Heart right ventricle (tissue), 16 donors: ENCODE data around the gene AGBL1. TPM values are rescaled to one million over a fixed set of nuclear protein-coding genes. Genes with fewer than 3 reads are reported as not detected.

Experiments
- ATAC-seq, 8 donors: fragments of 200-7000 bp; cut with Tn5 transposase; one replicate each; pipeline ENCODE4 v1.9.1; 2020; ENCODE audit warnings: mild to moderate bottlenecking in 8 of 8, moderate library complexity in 8 of 8, moderate number of reproducible peaks in 1 of 8
- DNase-seq, 2 donors: peaks; one replicate each; pipeline ENCODE4 v3.0.0-alpha.2; 2020
- H3K27ac ChIP-seq, 10 donors: fragments of 200-600 bp; sonication (generic) in 2 of 10; one replicate each; pipeline versions ENCODE4 v1.5.0 to v1.8.0; 2020 to 2022; ENCODE audit warnings: mild to moderate bottlenecking in 3 of 10
- H3K27me3 ChIP-seq, 7 donors: fragments of 200-600 bp; one replicate each; pipeline ENCODE4 v1.8.0; 2021 to 2022; ENCODE audit warnings: mild to moderate bottlenecking in 2 of 7
- H3K36me3 ChIP-seq, 9 donors: fragments of 200-600 bp; sonication (generic) in 1 of 9; one replicate each; pipeline versions ENCODE4 v1.5.0 to v1.8.0; 2020 to 2022; ENCODE audit warnings: mild to moderate bottlenecking in 2 of 9
- H3K4me1 ChIP-seq, 9 donors: fragments of 200-600 bp; sonication (generic) in 1 of 9; one replicate each; pipeline versions ENCODE4 v1.5.0 to v1.8.0; 2020 to 2022; ENCODE audit warnings: mild to moderate bottlenecking in 4 of 9
- H3K4me3 ChIP-seq, 10 donors: fragments of 200-600 bp; sonication (generic) in 2 of 10; one replicate each; pipeline versions ENCODE4 v1.5.0 to v1.8.0; 2020 to 2022; ENCODE audit warnings: mild to moderate bottlenecking in 7 of 10, moderate library complexity in 2 of 10
- H3K9me3 ChIP-seq, 11 donors: fragments of 200-600 bp in 10 of 11; sonication (generic) in 2 of 11; one replicate each; pipeline versions ENCODE4 v1.5.0 to v1.8.0; 2013 to 2022; ENCODE audit warnings: mild to moderate bottlenecking in 2 of 11, control low read depth in 1 of 11, moderate library complexity in 1 of 11
- CTCF ChIP-seq, 9 donors: fragments of 200-600 bp; sonication (generic) in 2 of 9; IDR thresholded peaks; one replicate each; pipeline versions ENCODE4 v1.5.0 to v1.8.0; 2021 to 2022; ENCODE audit warnings: antibody characterized with exemption in 9 of 9, mild to moderate bottlenecking in 5 of 9, moderate library complexity in 1 of 9
- WGBS, 2 donors: extraction: QIAGEN DNeasy Blood & Tissue Kit; methylation state at CpG; one replicate each; pipeline ENCODE4 v1.1.7; 2013; ENCODE audit warnings: inconsistent platforms in 1 of 2; 5-methylcytosine and 5-hydroxymethylcytosine counted together
- intact Hi-C, 10 donors: fragments of 100-400 bp; cut with DNase I; formaldehyde crosslinking; loops; one replicate each; pipeline versions ENCODE4 v1.11.1 to v1.14.2; 2022
- polyA plus RNA-seq, 2 donors: library from polyadenylated mRNA; stranded (reverse); fragments of 200-250 nt; gene quantifications; one replicate each; pipeline ENCODE4 v1.2.3, GENCODE V29; 2013
- total RNA-seq, 10 donors: library from RNA; stranded (reverse); fragmentation: NEBNext Ultra II Directional in 3 of 10; extraction: Animal tissue kit (Norgen Biotek cat#: 25700) in 3 of 10; gene quantifications; one replicate each; pipeline versions ENCODE4 v1.2.1 to v1.2.4, GENCODE V29; 2021 to 2023
- donor health status: Arrhythmogenic right ventricular cardiomyopathy.
- donor health status: ischemic (EF 13 %, LVEDD 7.1; RV severe dilation, severe dysfunction).
- donor health status: healthy with polysubstance abuse.
- donor health status: DM: no; HTN: yes; CAD: no.
- donor health status: DM: no; HTN: no; CAD: no.
- donor health status: ischemic (EF 25% LVEDD 6.9; RV normal size, moderate dysfunction).
- donor health status: ischemic (EF 25% LVEDD 5.7; RV mildly dilated, moderate dysfunction).
- donor health status: healthy.
- donor health status: DM: yes; HTN: yes; CAD: no.
- donor health status: Ischemic cardiomyopathy.
- donor health status: ischemic (EF 35%, LVEDD 5.7; RV mildly dilated, moderate dysfunction).
- donor health status: nonischemic (EF 11% LVEDD 7.7; RV severe dilation, severe dysfunction).
- donor health status: DM: yes; HTN: yes; CAD: no.
- donor health status: PGD.
- donor health status: ischemic (EF 29% LVEDD 5.4; RV normal size, mild dysfunction).
- donor health status: nonischemic (EF 23%, LVEDD 6.1; RV moderate dilation, normal function).

The AGBL1 gene
- total and polyA plus RNA-seq, 12 donors: 0.02 to 0.13 (median 0.09) TPM; not detected in 7

- ATAC-seq (no peak), DNase-seq (no peak)
- Histone ChIP-seq H3K36me3 (no peaks in the 10 kb centered on the region), H3K4me3 (no peak overlapping the region), H3K27ac (no peak overlapping the region), H3K9me3 (peaks cover 0 to 41% (median 11%) of the 10 kb centered on the region in 11 donors), H3K27me3 (peaks cover 0 to 6% (median 0%) of the 10 kb centered on the region in 7 donors), H3K4me1 (no peaks in the 10 kb centered on the region)
- no peak for TF ChIP-seq CTCF (IDR thresholded peaks at IDR 0.05)
- intact Hi-C loops: no loop called here
- 88 to 92% methylated on average over 3 of the region's 3 CpGs for WGBS, 2 donors
Observed at GRCh38 chr15:86329311-86330013, 249.8 kb downstream of the AGBL1 start.

GRCh38 chr15:86333819-86334218 is 254.1 kb downstream of the AGBL1 start:
- TF ChIP-seq CTCF (IDR thresholded peaks at IDR 0.05): no peak
- DNase-seq (no peak), ATAC-seq (no peak)
- Histone ChIP-seq H3K27me3 (peaks cover 0 to under 1% (median 0%) of the 10 kb centered on the region in 7 donors), H3K4me3 (no peak overlapping the region), H3K4me1 (no peaks in the 10 kb centered on the region), H3K9me3 (peaks cover 0 to 39% (median 7%) of the 10 kb centered on the region in 11 donors), H3K27ac (no peak overlapping the region), H3K36me3 (no peaks in the 10 kb centered on the region)
- intact Hi-C loops: no loop called here

GRCh38 chr15:86336051-86336788 is 256.5 kb downstream of the AGBL1 start:
- ATAC-seq (no peak), DNase-seq (no peak)
- intact Hi-C loops: no loop called here
- H3K36me3 ChIP-seq: no peaks in the 10 kb centered on the region
- WGBS, 2 donors: 69 to 71% methylated on average over 6 of the region's 6 CpGs
- H3K4me1 ChIP-seq: no peaks in the 10 kb centered on the region
- H3K27me3 ChIP-seq: no peaks in the 10 kb centered on the region
- no peak for TF ChIP-seq CTCF (IDR thresholded peaks at IDR 0.05)
- H3K27ac ChIP-seq: no peak overlapping the region
- H3K9me3 ChIP-seq: peaks cover 0 to 22% (median 2%) of the 10 kb centered on the region in 11 donors
- no peak overlapping the region for H3K4me3 ChIP-seq

- no peaks in the 10 kb centered on the region for H3K27me3 ChIP-seq
- no peaks in the 10 kb centered on the region for H3K36me3 ChIP-seq
- no peak for TF ChIP-seq CTCF (IDR thresholded peaks at IDR 0.05)
- DNase-seq (no peak), ATAC-seq (no peak)
- WGBS, 2 donors: 93% methylated on average over 2 of the region's 2 CpGs
- no peak overlapping the region for H3K4me3 ChIP-seq
- H3K4me1 ChIP-seq: no peaks in the 10 kb centered on the region
- H3K9me3 ChIP-seq: peaks cover 0 to 14% (median 0%) of the 10 kb centered on the region in 11 donors
- intact Hi-C loops: no loop called here
- no peak overlapping the region for H3K27ac ChIP-seq
Observed at GRCh38 chr15:86337071-86337470, 257.4 kb downstream of the AGBL1 start.
